GM06990 (cell line): ENCODE data around the gene BLOC1S5.

Experiments used
- DNase-seq: peaks from one replicate; pipeline ENCODE4 v3.0.0-alpha.2; 2011; ENCODE audit not compliant: insufficient read length; ENCODE audit errors: extremely low read depth
- H3K27me3 ChIP-seq: replicated peaks from 2 replicates; pipeline ENCODE4 v1.6.0; 2011; ENCODE audit warnings: low read length; ENCODE audit not compliant: control insufficient read depth, insufficient read depth
- H3K36me3 ChIP-seq: 2 replicates; pipeline ENCODE4 v1.5.1; 2011; ENCODE audit warnings: low read length; ENCODE audit not compliant: control insufficient read depth, insufficient read depth
- H3K4me3 ChIP-seq: replicated peaks from 2 replicates; pipeline ENCODE4 v1.5.1; 2011; ENCODE audit warnings: low read depth, mild to moderate bottlenecking, control low read depth, low read length
- CTCF ChIP-seq: IDR thresholded peaks from 2 replicates; pipeline ENCODE4 v1.5.1; 2011; ENCODE audit warnings: low read length, control low read depth, mild to moderate bottlenecking, inconsistent platforms; ENCODE audit not compliant: insufficient read depth, poor library complexity, severe bottlenecking

The BLOC1S5 gene

GRCh38 chr6:7974938-7975763 is 89.0 kb downstream of the BLOC1S5 start:
- Histone ChIP-seq H3K27me3 (no peaks in the 10 kb centered on the region), H3K4me3 (no peak overlapping the region), H3K36me3 (no peaks in the 10 kb centered on the region)
- no peak for DNase-seq
- TF ChIP-seq CTCF, result no peak

GRCh38 chr6:7974565-7974937 is 89.6 kb downstream of the BLOC1S5 start:
- no peaks in the 10 kb centered on the region for H3K36me3 ChIP-seq
- TF ChIP-seq CTCF, result no peak
- no peak for DNase-seq
- H3K27me3 ChIP-seq, result no peaks in the 10 kb centered on the region
- H3K4me3 ChIP-seq, result no peak overlapping the region

GRCh38 chr6:7973584-7973983 is 90.6 kb downstream of the BLOC1S5 start:
- no peak for DNase-seq
- Histone ChIP-seq H3K27me3 (no peaks in the 10 kb centered on the region), H3K36me3 (no peaks in the 10 kb centered on the region), H3K4me3 (no peak overlapping the region)
- TF ChIP-seq CTCF, result no peak

GRCh38 chr6:7971499-7971898 is 92.7 kb downstream of the BLOC1S5 start:
- no peaks in the 10 kb centered on the region for H3K27me3 ChIP-seq
- no peaks in the 10 kb centered on the region for H3K36me3 ChIP-seq
- no peak for DNase-seq
- no peak overlapping the region for H3K4me3 ChIP-seq
- TF ChIP-seq CTCF, result no peak

- no peak overlapping the region for H3K4me3 ChIP-seq
- H3K27me3 ChIP-seq, result no peaks in the 10 kb centered on the region
- H3K36me3 ChIP-seq, result no peaks in the 10 kb centered on the region
- TF ChIP-seq CTCF, result no peak
- no peak for DNase-seq
Observed at GRCh38 chr6:7970616-7971015, 93.6 kb downstream of the BLOC1S5 start.
